SU-DHL-6 (cell line): ENCODE measurements around the gene FAT1.

Experiments used
- H2AFZ ChIP-seq: fragments of 200-600 bp; sonication (generic); 2 replicates; pipeline ENCODE4 v1.6.1; 2014; ENCODE audit warnings: low read depth, mild to moderate bottlenecking, moderate library complexity, mixed read lengths, antibody characterized with exemption, low read length; ENCODE audit not compliant: severe bottlenecking
- H3F3A ChIP-seq: fragments of 200-600 bp; shearing (Covaris generic); 2 replicates; pipeline ENCODE4 v1.6.0; 2016; ENCODE audit warnings: antibody characterized with exemption, mild to moderate bottlenecking; ENCODE audit not compliant: insufficient read depth
- H3K27ac ChIP-seq: fragments of 200-600 bp; sonication (generic); 2 replicates; pipeline ENCODE4 v1.5.1; 2016; ENCODE audit warnings: low read depth, mild to moderate bottlenecking, low read length, moderate library complexity, mixed read lengths
- H3K27me3 ChIP-seq: fragments of 200-600 bp; sonication (generic), shearing (Covaris generic); 2 replicates; pipeline ENCODE4 v1.6.0; 2014; ENCODE audit warnings: mild to moderate bottlenecking, low read length
- H3K36me3 ChIP-seq: fragments of 200-600 bp; sonication (generic); 2 replicates; pipeline ENCODE4 v1.6.1; 2014; ENCODE audit warnings: mild to moderate bottlenecking, low read length, mixed read lengths
- H3K4me2 ChIP-seq: fragments of 300-600, 200-600 bp; shearing (Covaris generic), sonication (generic); 2 replicates; pipeline ENCODE4 v1.6.0; 2014; ENCODE audit warnings: low read length, low read depth, mild to moderate bottlenecking; ENCODE audit not compliant: poor library complexity, severe bottlenecking
- H3K4me3 ChIP-seq: fragments of 200-600 bp; sonication (generic); 2 replicates; pipeline ENCODE4 v1.5.1; 2014; ENCODE audit warnings: antibody characterized with exemption, low read length, mild to moderate bottlenecking, mixed read lengths; ENCODE audit not compliant: insufficient read depth, poor library complexity, severe bottlenecking
- H3K79me2 ChIP-seq: fragments of 200-600 bp; sonication (generic); 2 replicates; pipeline ENCODE4 v1.6.1; 2014; ENCODE audit warnings: mild to moderate bottlenecking, low read length, moderate library complexity; ENCODE audit not compliant: insufficient read depth
- H3K9ac ChIP-seq: fragments of 200-600 bp; sonication (generic); 2 replicates; pipeline ENCODE4 v1.7.0; 2014; ENCODE audit warnings: mild to moderate bottlenecking, low read length
- H3K9me2 ChIP-seq: fragments of 200-600 bp; sonication (generic); replicated peaks from 2 replicates; pipeline ENCODE4 v1.6.1; 2014; ENCODE audit warnings: low read length; ENCODE audit not compliant: insufficient read depth
- H3K9me3 ChIP-seq: fragments of 200-600 bp; sonication (generic); 2 replicates; pipeline ENCODE4 v1.6.1; 2014; ENCODE audit warnings: low read length, mixed read lengths; ENCODE audit not compliant: insufficient read depth
- H4K20me1 ChIP-seq: fragments of 200-600 bp; sonication (generic); 2 replicates; pipeline ENCODE4 v1.6.1; 2014; ENCODE audit warnings: low read depth, mild to moderate bottlenecking, antibody characterized with exemption, low read length, moderate library complexity, mixed read lengths
- CTCF ChIP-seq: fragments of 200-600 bp; sonication (generic); IDR thresholded peaks from one replicate; pipeline ENCODE4 v1.5.1; 2017; ENCODE audit warnings: antibody characterized with exemption, mild to moderate bottlenecking, low read length, moderate library complexity; ENCODE audit not compliant: insufficient read depth, poor library complexity, severe bottlenecking
- EZH2phosphoT487 ChIP-seq: fragments of 200-600 bp; sonication (generic), shearing (Covaris generic); conservative IDR thresholded peaks from 2 replicates; pipeline ENCODE4 v1.6.1; 2018; ENCODE audit warnings: mild to moderate bottlenecking, antibody characterized with exemption, low read length, moderate library complexity, mixed read lengths

The FAT1 gene

DNA sequence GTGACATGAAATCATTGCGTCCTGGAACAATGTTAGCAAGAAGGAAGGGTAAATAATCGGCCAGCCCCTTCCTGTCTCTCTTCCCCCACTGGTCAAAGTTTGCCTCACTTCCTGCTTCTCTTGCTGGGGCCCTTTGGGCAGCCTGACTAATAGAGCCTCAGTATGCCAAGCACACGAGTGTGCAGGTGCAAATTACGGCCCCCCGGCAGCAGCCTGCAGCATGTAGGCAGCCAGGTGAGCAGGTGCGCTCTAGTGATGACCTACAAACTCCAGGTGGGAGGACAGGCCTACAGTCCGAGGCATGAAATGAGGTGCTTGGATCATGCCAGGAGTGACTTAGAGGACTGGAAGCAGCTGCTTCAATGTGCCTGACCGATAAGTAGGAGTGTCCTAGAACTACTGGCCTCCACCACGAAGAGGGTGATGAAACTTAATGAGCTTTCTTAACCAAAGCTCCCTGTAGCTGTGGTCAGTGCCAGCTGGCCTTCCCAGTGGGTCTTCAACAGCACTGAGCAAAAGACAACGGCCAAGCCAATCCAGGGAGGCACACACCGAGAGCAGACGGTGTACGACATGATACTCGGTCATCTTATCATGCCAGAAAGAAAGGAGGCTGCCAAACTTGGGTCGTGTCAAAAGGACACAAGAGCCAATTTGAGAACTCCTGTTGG is 26.1 kb upstream of the FAT1 start:
- TF ChIP-seq CTCF (no peak), EZH2phosphoT487 (no peak)
- no peaks in the 10 kb centered on the region for H3K27me3 ChIP-seq
- H4K20me1 ChIP-seq: no peaks in the 10 kb centered on the region
- H3K9me2 ChIP-seq: no peaks in the 10 kb centered on the region
- H3K9me3 ChIP-seq: no peaks in the 10 kb centered on the region
- H3K4me2 ChIP-seq: no peak overlapping the region
- H3K9ac ChIP-seq: no peak overlapping the region
- H3F3A ChIP-seq: no peaks in the 10 kb centered on the region
- H3K27ac ChIP-seq: no peak overlapping the region
- no peaks in the 10 kb centered on the region for H3K36me3 ChIP-seq
- no peaks in the 10 kb centered on the region for H3K79me2 ChIP-seq
- no peak overlapping the region for H2AFZ ChIP-seq
- H3K4me3 ChIP-seq: no peak overlapping the region

GRCh38 chr4:186746581-186746980 is 22.9 kb upstream of the FAT1 start:
- Histone ChIP-seq H3K9ac (no peak overlapping the region), H3K4me3 (no peak overlapping the region), H4K20me1 (no peaks in the 10 kb centered on the region), H2AFZ (no peak overlapping the region), H3K36me3 (no peaks in the 10 kb centered on the region), H3K4me2 (no peak overlapping the region), H3K9me3 (no peaks in the 10 kb centered on the region), H3K9me2 (no peaks in the 10 kb centered on the region), H3K27me3 (no peaks in the 10 kb centered on the region), H3K79me2 (no peaks in the 10 kb centered on the region), H3F3A (no peaks in the 10 kb centered on the region), H3K27ac (no peak overlapping the region)
- TF ChIP-seq EZH2phosphoT487: no peak

- H3K9ac ChIP-seq: no peak overlapping the region
- no peaks in the 10 kb centered on the region for H4K20me1 ChIP-seq
- no peak overlapping the region for H3K4me3 ChIP-seq
- H3K79me2 ChIP-seq: no peaks in the 10 kb centered on the region
- TF ChIP-seq CTCF (no peak), EZH2phosphoT487 (no peak)
- no peaks in the 10 kb centered on the region for H3K36me3 ChIP-seq
- no peak overlapping the region for H3K27ac ChIP-seq
- H3K27me3 ChIP-seq: no peaks in the 10 kb centered on the region
- no peak overlapping the region for H2AFZ ChIP-seq
- H3K9me3 ChIP-seq: no peaks in the 10 kb centered on the region
- no peaks in the 10 kb centered on the region for H3F3A ChIP-seq
- no peak overlapping the region for H3K4me2 ChIP-seq
- no peaks in the 10 kb centered on the region for H3K9me2 ChIP-seq
These were observed 19.6 kb upstream of the FAT1 start for GRCh38 chr4:186743261-186743660.

DNA sequence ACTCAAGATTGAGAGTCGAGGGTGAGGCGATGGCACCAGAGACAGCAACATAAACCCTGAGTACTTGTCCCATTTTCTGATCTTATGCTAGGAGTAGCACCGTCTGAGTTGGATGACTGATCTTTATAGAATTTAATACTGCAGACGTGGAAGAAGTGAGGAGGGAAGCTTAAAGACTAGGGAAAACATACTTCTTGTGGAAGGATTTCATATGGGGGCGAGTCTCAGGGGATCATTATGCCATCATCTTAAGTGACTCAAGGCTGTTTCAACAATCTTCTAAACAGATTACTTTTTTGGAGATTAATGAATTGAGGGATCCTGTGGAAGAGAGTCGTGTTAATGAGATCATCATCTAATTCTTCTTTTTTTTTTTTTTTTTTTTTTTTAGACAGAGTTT is 17.2 kb upstream of the FAT1 start:
- H3K79me2 ChIP-seq: no peaks in the 10 kb centered on the region
- H3K36me3 ChIP-seq: no peaks in the 10 kb centered on the region
- no peaks in the 10 kb centered on the region for H3K9me3 ChIP-seq
- no peaks in the 10 kb centered on the region for H4K20me1 ChIP-seq
- H3K4me3 ChIP-seq: no peak overlapping the region
- H3K9ac ChIP-seq: no peak overlapping the region
- no peaks in the 10 kb centered on the region for H3K27me3 ChIP-seq
- H3K27ac ChIP-seq: no peak overlapping the region
- no peak for TF ChIP-seq EZH2phosphoT487
- TF ChIP-seq CTCF: no peak
- no peaks in the 10 kb centered on the region for H3F3A ChIP-seq
- no peaks in the 10 kb centered on the region for H3K9me2 ChIP-seq
- no peak overlapping the region for H3K4me2 ChIP-seq
- no peak overlapping the region for H2AFZ ChIP-seq
